NCI-H748 treated with DMSO at 0.1 percent for 48 hours (cell line): ENCODE measurements around the gene ASPHD2.
A peak's percentile ranks its signal among the peaks of the same experiment; 100 is the strongest.
"Not testable (repeated sequence)": the region's sequence is repeated elsewhere in the genome, so short reads cannot be mapped to it uniquely, and the experiment has no call there.

Experiments
- DNase-seq: peaks from one replicate; lab custom pipeline; 2025; lab: John Stamatoyannopoulos, UW

The ASPHD2 gene

GRCh38 chr22:26428515-26429457 is at the start of gene ASPHD2:
TSS of gene ASPHD2 (plus strand) at chr22:26429260. CDS start at chr22:26433616, 4,356 bp downstream.
- peak; percentile 22 for DNase-seq

GRCh38 chr22:26380072-26380830 is 48.8 kb upstream of the ASPHD2 start:
- no peak for DNase-seq

- no peak for DNase-seq
These were observed 46.3 kb upstream of the ASPHD2 start for GRCh38 chr22:26382782-26383181.

GRCh38 chr22:26383968-26384556 is 45.0 kb upstream of the ASPHD2 start:
- no peak for DNase-seq

GRCh38 chr22:26385164-26385563 is 43.9 kb upstream of the ASPHD2 start:
- no peak for DNase-seq

- no peak for DNase-seq
These were observed 39.9 kb upstream of the ASPHD2 start for GRCh38 chr22:26389125-26389524.

GRCh38 chr22:26391091-26391490 is 38.0 kb upstream of the ASPHD2 start:
- no peak for DNase-seq

- DNase-seq = no peak
These were observed 37.4 kb upstream of the ASPHD2 start for GRCh38 chr22:26391623-26392022.

- DNase-seq = no peak
These were observed 35.1 kb upstream of the ASPHD2 start for GRCh38 chr22:26393929-26394328.

GRCh38 chr22:26394777-26395176 is 34.3 kb upstream of the ASPHD2 start:
- DNase-seq = peak; percentile 56

- DNase-seq = no peak
These were observed 33.1 kb upstream of the ASPHD2 start for GRCh38 chr22:26395926-26396325.

GRCh38 chr22:26398741-26399153 is 30.3 kb upstream of the ASPHD2 start:
- DNase-seq = no peak

GRCh38 chr22:26399289-26399688 is 29.8 kb upstream of the ASPHD2 start:
- DNase-seq = no peak

- DNase-seq = no peak
These were observed 27.3 kb upstream of the ASPHD2 start for GRCh38 chr22:26401726-26402125.

GRCh38 chr22:26404851-26405421 is 24.1 kb upstream of the ASPHD2 start:
- DNase-seq = no peak

- no peak for DNase-seq
These were observed 22.9 kb upstream of the ASPHD2 start for GRCh38 chr22:26406118-26406517.

- DNase-seq = not testable (repeated sequence)
These were observed 20.4 kb upstream of the ASPHD2 start for GRCh38 chr22:26408562-26409220.

- peak; percentile 10 for DNase-seq
These were observed 19.2 kb upstream of the ASPHD2 start for GRCh38 chr22:26409719-26410335.

- DNase-seq = no peak
These were observed 18.7 kb upstream of the ASPHD2 start for GRCh38 chr22:26410386-26410785.

GRCh38 chr22:26414347-26414746 is 14.7 kb upstream of the ASPHD2 start:
- no peak for DNase-seq

GRCh38 chr22:26416256-26416655 is 12.8 kb upstream of the ASPHD2 start:
- DNase-seq = no peak
